PC-3 (cell line): ENCODE measurements around the gene NKIRAS1. TPM values are rescaled to one million over a fixed set of nuclear protein-coding genes. Genes with fewer than 3 reads are reported as not detected.

ENCODE experiments used
- ATAC-seq: fragments of 200-7000 bp; cut with Tn5 transposase; 2 replicates; pipeline ENCODE4 v1.9.1; 2020; ENCODE audit warnings: mild to moderate bottlenecking, moderate library complexity
- BruUV-seq: library from RNA; stranded (reverse); fragments of 400-500 nt; replicated peaks from 2 replicates; lab custom pipeline; 2021; lab: Mats Ljungman, UMichigan
- CTCF ChIA-PET: fragments of 300-600 bp; sonication (Branson Sonifier 250); formaldehyde crosslinking; loops from one replicate; lab custom pipeline; 2022; ENCODE audit warnings: antibody characterized with exemption; lab: Charles Lee
- POLR2A ChIA-PET: fragments of 300-600 bp; sonication (Branson Sonifier 250); formaldehyde crosslinking; loops from one replicate; lab custom pipeline; 2022; ENCODE audit warnings: antibody characterized with exemption; ENCODE audit not compliant: unreplicated experiment; lab: Charles Lee
- DNase-seq: peaks from one replicate; pipeline ENCODE4 v3.0.0-alpha.2; 2015
- H2AFZ ChIP-seq: fragments of 300-600 bp; sonication (generic); 2 replicates; pipeline ENCODE4 v1.6.0; 2016; ENCODE audit warnings: antibody characterized with exemption, low read length
- H3F3A ChIP-seq: fragments of 300-600 bp; sonication (generic); one replicate; pipeline ENCODE4 v1.6.0; 2017; ENCODE audit warnings: antibody characterized with exemption, low read length, control low read depth, mild to moderate bottlenecking; ENCODE audit not compliant: unreplicated experiment
- H3K27ac ChIP-seq: fragments of 300-600 bp; sonication (generic); 2 replicates; pipeline ENCODE4 v1.5.1; 2016; ENCODE audit warnings: mild to moderate bottlenecking, low read length
- H3K27me3 ChIP-seq: fragments of 300-600 bp; sonication (generic); 2 replicates; pipeline ENCODE4 v1.6.1; 2016; ENCODE audit warnings: low read length, mixed read lengths
- H3K36me3 ChIP-seq: fragments of 300-600 bp; sonication (generic); 2 replicates; pipeline ENCODE4 v1.6.1; 2016; ENCODE audit warnings: low read depth, mixed run types, low read length, mixed read lengths
- H3K4me1 ChIP-seq: fragments of 300-600 bp; sonication (generic); 2 replicates; pipeline ENCODE4 v1.5.1; 2016; ENCODE audit warnings: low read length; ENCODE audit not compliant: insufficient read depth
- H3K4me2 ChIP-seq: fragments of 300-600 bp; sonication (generic); 2 replicates; pipeline ENCODE4 v1.6.0; 2016; ENCODE audit warnings: low read length
- H3K4me3 ChIP-seq: fragments of 300-600 bp; sonication (generic); 2 replicates; pipeline ENCODE4 v1.5.1; 2016; ENCODE audit warnings: mild to moderate bottlenecking, low read length, mixed read lengths
- H3K79me2 ChIP-seq: fragments of 300-600 bp; sonication (generic); 2 replicates; pipeline ENCODE4 v1.6.1; 2017; ENCODE audit warnings: low read length, mixed read lengths
- H3K9ac ChIP-seq: fragments of 300-600 bp; sonication (generic); 2 replicates; pipeline ENCODE4 v1.6.0; 2016; ENCODE audit warnings: mild to moderate bottlenecking, low read length
- H3K9me2 ChIP-seq: fragments of 300-600 bp; sonication (generic); replicated peaks from 2 replicates; pipeline ENCODE4 v1.6.1; 2016; ENCODE audit warnings: mixed run types, low read length, mixed read lengths
- H3K9me3 ChIP-seq: fragments of 300-600 bp; sonication (generic); 2 replicates; pipeline ENCODE4 v1.6.1; 2016; ENCODE audit warnings: low read length, mixed read lengths
- H4K20me1 ChIP-seq: fragments of 300-600 bp; sonication (generic); 2 replicates; pipeline ENCODE4 v1.6.1; 2016; ENCODE audit warnings: low read length, mixed read lengths
- EZH2 ChIP-seq: fragments of 300-600 bp; sonication (generic); IDR thresholded peaks from one replicate; pipeline ENCODE4 v1.6.1; 2017; ENCODE audit warnings: antibody characterized with exemption, mild to moderate bottlenecking, low read length; ENCODE audit not compliant: unreplicated experiment
- EZH2phosphoT487 ChIP-seq: fragments of 300-600 bp; sonication (generic); IDR thresholded peaks from 2 replicates; pipeline ENCODE4 v1.6.1; 2018; ENCODE audit warnings: mild to moderate bottlenecking, antibody characterized with exemption, low read length, borderline replicate concordance
- intact Hi-C: fragments of 100-400 bp; cut with micrococcal nuclease; formaldehyde crosslinking; loops from 2 replicates; pipeline ENCODE4 v1.9.0; 2023
- total RNA-seq: library from RNA; depleted of rRNA; stranded (reverse); fragments of >200 nt; gene quantifications from 2 replicates; pipeline ENCODE4 v1.2.3, GENCODE V29; 2014
- TF ChIP-seq, protein P1 (sequence below): fragments of 300-600 bp; sonication (generic); conservative IDR thresholded peaks from 2 replicates; pipeline ENCODE4 v1.5.1; 2017; ENCODE audit warnings: antibody characterized with exemption, low read depth, mild to moderate bottlenecking, low read length

The NKIRAS1 gene
- total RNA-seq, 1 experiment from 2014 or later: 14.9 TPM

GRCh38 chr3:23950293-23950692 is 33.5 kb upstream of the NKIRAS1 start:
- ChIA-PET POLR2A (no interaction called here), CTCF (no interaction called here)
- Histone ChIP-seq H3K9me2 (no peaks in the 10 kb centered on the region), H3K4me1 (peaks cover 27% of the 10 kb centered on the region), H3K4me2 (0 out of 2 replicates have a peak overlapping the region, but pooled peaks have one; percentile 2), H3K79me2 (peaks cover 90% of the 10 kb centered on the region), H2AFZ (no peak overlapping the region), H3K4me3 (no peak overlapping the region), H3K27ac (no peak overlapping the region), H3K27me3 (no peaks in the 10 kb centered on the region), H3K9ac (no peak overlapping the region), H3F3A (no peaks in the 10 kb centered on the region), H3K36me3 (peaks cover 10% of the 10 kb centered on the region; the same call in 1 of the 2 replicates), H3K9me3 (no peaks in the 10 kb centered on the region), H4K20me1 (peaks cover 79% of the 10 kb centered on the region)
- no TSS peak for BruUV-seq
- DNase-seq: no peak
- no peak for ATAC-seq
- TF ChIP-seq EZH2 (no peak), EZH2phosphoT487 (no peak)
- TF ChIP-seq, protein P1, sequence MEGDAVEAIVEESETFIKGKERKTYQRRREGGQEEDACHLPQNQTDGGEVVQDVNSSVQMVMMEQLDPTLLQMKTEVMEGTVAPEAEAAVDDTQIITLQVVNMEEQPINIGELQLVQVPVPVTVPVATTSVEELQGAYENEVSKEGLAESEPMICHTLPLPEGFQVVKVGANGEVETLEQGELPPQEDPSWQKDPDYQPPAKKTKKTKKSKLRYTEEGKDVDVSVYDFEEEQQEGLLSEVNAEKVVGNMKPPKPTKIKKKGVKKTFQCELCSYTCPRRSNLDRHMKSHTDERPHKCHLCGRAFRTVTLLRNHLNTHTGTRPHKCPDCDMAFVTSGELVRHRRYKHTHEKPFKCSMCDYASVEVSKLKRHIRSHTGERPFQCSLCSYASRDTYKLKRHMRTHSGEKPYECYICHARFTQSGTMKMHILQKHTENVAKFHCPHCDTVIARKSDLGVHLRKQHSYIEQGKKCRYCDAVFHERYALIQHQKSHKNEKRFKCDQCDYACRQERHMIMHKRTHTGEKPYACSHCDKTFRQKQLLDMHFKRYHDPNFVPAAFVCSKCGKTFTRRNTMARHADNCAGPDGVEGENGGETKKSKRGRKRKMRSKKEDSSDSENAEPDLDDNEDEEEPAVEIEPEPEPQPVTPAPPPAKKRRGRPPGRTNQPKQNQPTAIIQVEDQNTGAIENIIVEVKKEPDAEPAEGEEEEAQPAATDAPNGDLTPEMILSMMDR: no peak
- intact Hi-C loops: loop anchor here (10.0 kb wide), 1 partner anchor 205 kb away; no protein-coding TSS in a partner anchor

DNA sequence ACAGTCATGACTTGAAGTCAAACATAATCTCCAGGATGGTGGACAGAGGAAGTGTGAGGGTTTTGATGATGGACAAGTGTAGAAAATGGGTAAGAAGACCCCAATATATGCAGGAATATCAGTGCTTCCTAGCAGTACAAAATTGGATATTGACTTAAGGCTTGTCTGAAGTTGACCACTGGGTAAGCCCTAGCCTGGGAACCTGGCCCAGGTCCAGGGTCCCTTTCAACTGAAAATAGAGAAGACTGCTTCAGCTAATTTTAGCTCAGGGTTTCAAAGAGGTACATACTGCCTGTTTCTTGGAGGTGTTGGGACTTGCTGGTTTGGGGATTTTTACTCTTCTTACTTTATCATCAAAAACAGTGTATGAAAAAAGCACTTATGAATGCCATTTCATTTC is 33.0 kb upstream of the NKIRAS1 start:
- peak; percentile 31 for DNase-seq
- peaks cover 85% of the 10 kb centered on the region for H3K79me2 ChIP-seq
- 0 out of 2 replicates have a peak overlapping the region, but pooled peaks have one; percentile 2 for H3K4me2 ChIP-seq
- intact Hi-C loops: loop anchor here (10.0 kb wide), 1 partner anchor 205 kb away; no protein-coding TSS in a partner anchor
- no peak for ATAC-seq
- no TSS peak for BruUV-seq
- no peaks in the 10 kb centered on the region for H3K9me2 ChIP-seq
- POLR2A ChIA-PET: no interaction called here
- no peaks in the 10 kb centered on the region for H3K9me3 ChIP-seq
- no peak for TF ChIP-seq EZH2phosphoT487
- TF ChIP-seq, protein P1: no peak
- no peak for TF ChIP-seq EZH2
- peaks cover 76% of the 10 kb centered on the region for H4K20me1 ChIP-seq
- no peaks in the 10 kb centered on the region for H3F3A ChIP-seq
- H3K9ac ChIP-seq: no peak overlapping the region
- H3K27me3 ChIP-seq: no peaks in the 10 kb centered on the region
- H3K4me1 ChIP-seq: peaks cover 27% of the 10 kb centered on the region
- peaks cover 7% of the 10 kb centered on the region; the same call in 1 of the 2 replicates for H3K36me3 ChIP-seq
- H3K27ac ChIP-seq: no peak overlapping the region
- CTCF ChIA-PET: no interaction called here
- no peak overlapping the region for H2AFZ ChIP-seq
- no peak overlapping the region for H3K4me3 ChIP-seq

DNA sequence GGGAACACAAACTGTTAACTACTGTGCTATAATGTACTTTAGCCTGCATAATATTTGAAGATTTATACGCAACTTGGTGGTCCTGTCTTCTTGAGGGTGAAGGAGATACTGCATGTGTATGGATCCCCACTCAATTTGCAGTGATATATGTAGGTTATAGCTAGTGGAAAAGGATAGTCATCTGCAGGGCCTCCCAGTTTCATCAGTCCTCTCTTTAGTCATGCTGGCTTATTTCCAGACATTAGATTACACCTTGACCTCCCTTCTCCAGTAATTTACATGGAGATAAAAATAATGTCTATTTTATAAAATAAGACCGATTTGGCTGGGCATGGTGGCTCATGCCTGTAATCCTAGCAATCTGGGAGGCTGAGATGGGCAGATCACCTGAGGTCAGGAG is 32.0 kb upstream of the NKIRAS1 start:
- intact Hi-C loops: no loop called here
- peaks cover 34% of the 10 kb centered on the region for H3K4me1 ChIP-seq
- no peaks in the 10 kb centered on the region for H3K27me3 ChIP-seq
- ChIA-PET POLR2A (interaction anchor here (0.7 kb wide), 1 partner anchor 24 kb away, joined by 3 read pairs; no protein-coding TSS in a partner anchor), CTCF (no interaction called here)
- no peak for ATAC-seq
- no peaks in the 10 kb centered on the region for H3K9me2 ChIP-seq
- H3K9ac ChIP-seq: no peak overlapping the region
- H3K79me2 ChIP-seq: peaks cover 75% of the 10 kb centered on the region
- TF ChIP-seq EZH2phosphoT487: no peak
- TF ChIP-seq EZH2: no peak
- TF ChIP-seq, protein P1: no peak
- peaks cover 66% of the 10 kb centered on the region for H4K20me1 ChIP-seq
- H3K4me3 ChIP-seq: no peak overlapping the region
- H3K27ac ChIP-seq: no peak overlapping the region
- DNase-seq: peak; percentile 32
- no peak overlapping the region for H2AFZ ChIP-seq
- no peaks in the 10 kb centered on the region for H3K9me3 ChIP-seq
- H3F3A ChIP-seq: no peaks in the 10 kb centered on the region
- no peak overlapping the region for H3K4me2 ChIP-seq
- no TSS peak for BruUV-seq
- H3K36me3 ChIP-seq: 0 out of 2 replicates have a peak, but pooled peaks cover 3% of the 10 kb centered on the region
